ENCODE results near the gene BLACAT1. TPM values are rescaled to one million over a fixed set of nuclear protein-coding genes. Genes with fewer than 3 reads are reported as not detected.

BLACAT1 gene
- total RNA-seq, 4 donors from 2014 or later: 0.53 to 3.6 (median 1.5) TPM; not detected in 1

- Histone ChIP-seq H3K4me1 (peaks cover 5 to 23% (median 12%) of the 10 kb centered on the region in 4 donors), H3K4me3 (peak overlapping the region in 3 of 4 donors; percentile 30 to 42 (median 37)), H3K36me3 (no peaks in the 10 kb centered on the region), H3K27ac (no peak overlapping the region), H3K27me3 (peaks cover 0 to 42% of the 10 kb centered on the region in 2 donors), H3K9me3 (no peaks in the 10 kb centered on the region)
- TF ChIP-seq CTCF (IDR thresholded peaks at IDR 0.05): no peak
- no peak for DNase-seq
These were observed 1.3 kb upstream of the BLACAT1 start for GRCh38 chr1:205456868-205457745.

GRCh38 chr1:205456383-205456867 lies 580 bp upstream of the BLACAT1 start:
- H3K4me3 ChIP-seq: peak overlapping the region in 3 of 4 donors; percentile 30 to 42 (median 37)

GRCh38 chr1:205454903-205455335 lies 926 bp downstream of the BLACAT1 start:
- peaks cover 0 to 42% of the 10 kb centered on the region in 2 donors for H3K27me3 ChIP-seq
- no peak for TF ChIP-seq POLR2A (IDR thresholded peaks at IDR 0.05)
- no peak for TF ChIP-seq CTCF (IDR thresholded peaks at IDR 0.05)
- H3K27ac ChIP-seq: no peak overlapping the region
- H3K4me3 ChIP-seq: no peak overlapping the region
- H3K36me3 ChIP-seq: no peaks in the 10 kb centered on the region
- no peaks in the 10 kb centered on the region for H3K9me3 ChIP-seq
- peaks cover 5 to 30% (median 13%) of the 10 kb centered on the region in 4 donors for H3K4me1 ChIP-seq
- DNase-seq: peak in 1 of 3 donors; percentile 34

More at GRCh38 chr1:205456383-205456867, 580 bp upstream of the BLACAT1 start:
- TF ChIP-seq POLR2A (IDR thresholded peaks at IDR 0.05) (no peak), CTCF (IDR thresholded peaks at IDR 0.05) (no peak)
- no peaks in the 10 kb centered on the region for H3K9me3 ChIP-seq
- H3K27ac ChIP-seq: no peak overlapping the region
- H3K4me1 ChIP-seq: peaks cover 5 to 23% (median 12%) of the 10 kb centered on the region in 4 donors
- no peak for DNase-seq
- H3K36me3 ChIP-seq: no peaks in the 10 kb centered on the region
- H3K27me3 ChIP-seq: peaks cover 0 to 42% of the 10 kb centered on the region in 2 donors

- Histone ChIP-seq H3K36me3 (no peaks in the 10 kb centered on the region), H3K4me3 (no peak overlapping the region), H3K27ac (no peak overlapping the region), H3K9me3 (no peaks in the 10 kb centered on the region), H3K4me1 (peaks cover 5 to 38% (median 15%) of the 10 kb centered on the region in 4 donors), H3K27me3 (peaks cover 0 to 42% of the 10 kb centered on the region in 2 donors)
- no peak for DNase-seq
- no peak for TF ChIP-seq POLR2A (IDR thresholded peaks at IDR 0.05)
- TF ChIP-seq CTCF (IDR thresholded peaks at IDR 0.05): no peak
These were observed 2.4 kb downstream of the BLACAT1 start for GRCh38 chr1:205453466-205453865.

- H3K27ac ChIP-seq: no peak overlapping the region
- DNase-seq: no peak
- peaks cover 5 to 38% (median 15%) of the 10 kb centered on the region in 4 donors for H3K4me1 ChIP-seq
- H3K9me3 ChIP-seq: no peaks in the 10 kb centered on the region
- H3K27me3 ChIP-seq: peaks cover 0 to 42% of the 10 kb centered on the region in 2 donors
- TF ChIP-seq POLR2A (IDR thresholded peaks at IDR 0.05): no peak
- TF ChIP-seq CTCF (IDR thresholded peaks at IDR 0.05): no peak
- no peak overlapping the region for H3K4me3 ChIP-seq
- H3K36me3 ChIP-seq: no peaks in the 10 kb centered on the region
These were observed 2.9 kb downstream of the BLACAT1 start for GRCh38 chr1:205452933-205453332.

Data from Peyer's patch (tissue), 4 donors.